ENCODE data around the gene MTMR3.
A peak's percentile ranks its signal among the peaks of the same experiment; 100 is the strongest.

The MTMR3 gene

GRCh38 chr22:30005213-30005857 is 122.4 kb downstream of the MTMR3 start:
- TF ChIP-seq CTCF (conservative IDR thresholded peaks at IDR 0.05; ENCODE audit: low read depth, low read length): peak; percentile 100
- no peak overlapping the region for H3K4me3 ChIP-seq (ENCODE audit: low read depth, low read length)
- DNase-seq (ENCODE audit: low read depth): peak; percentile 82

GRCh38 chr22:30007361-30007760 is 124.4 kb downstream of the MTMR3 start:
- no peak for DNase-seq (ENCODE audit: low read depth)
- no peak overlapping the region for H3K4me3 ChIP-seq (ENCODE audit: low read depth, low read length)
- no peak for TF ChIP-seq CTCF (conservative IDR thresholded peaks at IDR 0.05; ENCODE audit: low read depth, low read length)

- DNase-seq (ENCODE audit: low read depth): no peak
- no peak overlapping the region for H3K4me3 ChIP-seq (ENCODE audit: low read depth, low read length)
- TF ChIP-seq CTCF (conservative IDR thresholded peaks at IDR 0.05; ENCODE audit: low read depth, low read length): no peak
These were observed 125.4 kb downstream of the MTMR3 start for GRCh38 chr22:30008401-30008800.

GRCh38 chr22:30009478-30009877 is 126.5 kb downstream of the MTMR3 start:
- DNase-seq (ENCODE audit: low read depth): no peak
- H3K4me3 ChIP-seq (ENCODE audit: low read depth, low read length): no peak overlapping the region
- no peak for TF ChIP-seq CTCF (conservative IDR thresholded peaks at IDR 0.05; ENCODE audit: low read depth, low read length)

- no peak for TF ChIP-seq CTCF (conservative IDR thresholded peaks at IDR 0.05; ENCODE audit: low read depth, low read length)
- no peak overlapping the region for H3K4me3 ChIP-seq (ENCODE audit: low read depth, low read length)
- DNase-seq (ENCODE audit: low read depth): no peak
These were observed 127.9 kb downstream of the MTMR3 start for GRCh38 chr22:30010789-30011405.

- H3K4me3 ChIP-seq (ENCODE audit: low read depth, low read length): no peak overlapping the region
- DNase-seq (ENCODE audit: low read depth): no peak
- no peak for TF ChIP-seq CTCF (conservative IDR thresholded peaks at IDR 0.05; ENCODE audit: low read depth, low read length)
These were observed 130.2 kb downstream of the MTMR3 start for GRCh38 chr22:30013201-30013600.

GRCh38 chr22:30014244-30014643 is 131.3 kb downstream of the MTMR3 start:
- DNase-seq (ENCODE audit: low read depth): no peak
- no peak overlapping the region for H3K4me3 ChIP-seq (ENCODE audit: low read depth, low read length)
- no peak for TF ChIP-seq CTCF (conservative IDR thresholded peaks at IDR 0.05; ENCODE audit: low read depth, low read length)
